Breast epithelium (tissue), 4 donors: ENCODE measurements around the gene CDC16. TPM values are rescaled to one million over a fixed set of nuclear protein-coding genes. Genes with fewer than 3 reads are reported as not detected.

Experiments used
- DNase-seq, 2 donors: peaks; one replicate each; pipeline ENCODE4 v3.0.0-alpha.2; 2019; ENCODE audit warnings: low spot score in 2 of 2
- H3K27ac ChIP-seq, 2 donors: fragments of 200-600 bp; sonication (generic) in 1 of 2; one replicate each; pipeline ENCODE4 v1.5.1; 2016 to 2019; ENCODE audit warnings: mild to moderate bottlenecking in 1 of 2
- H3K27me3 ChIP-seq, 2 donors: fragments of 200-600 bp; sonication (generic) in 1 of 2; one replicate each; pipeline versions ENCODE4 v1.5.1 to v1.6.0; 2017 to 2019; ENCODE audit warnings: control low read depth in 1 of 2, mild to moderate bottlenecking in 1 of 2
- H3K36me3 ChIP-seq: fragments of 200-600 bp; one replicate; pipeline ENCODE4 v1.5.1; 2019
- H3K4me1 ChIP-seq, 2 donors: fragments of 200-600 bp; sonication (generic); one replicate each; pipeline ENCODE4 v1.5.1; 2016 to 2019; ENCODE audit warnings: control low read depth in 1 of 2
- H3K4me3 ChIP-seq, 3 donors: fragments of 200-600 bp; sonication (generic); 1 replicate in 2 of 3; 2 replicates in 1 of 3; pipeline ENCODE4 v1.5.1; 2016 to 2019; ENCODE audit warnings: mild to moderate bottlenecking in 3 of 3, moderate library complexity in 2 of 3
- H3K9me3 ChIP-seq, 2 donors: fragments of 200-600 bp; sonication (generic) in 1 of 2; one replicate each; pipeline ENCODE4 v1.5.1; 2016 to 2019; ENCODE audit warnings: control low read depth in 1 of 2
- POLR2A ChIP-seq: fragments of 450-650 bp; IDR thresholded peaks from one replicate; pipeline ENCODE4 v1.6.1; 2016; ENCODE audit warnings: antibody characterized with exemption, mild to moderate bottlenecking, moderate library complexity
- POLR2AphosphoS5 ChIP-seq, 3 donors: sonication (generic); formaldehyde crosslinking; IDR thresholded peaks; one replicate each; pipeline ENCODE4 v1.6.1; 2017; ENCODE audit warnings: antibody characterized with exemption in 3 of 3
- intact Hi-C: fragments of 100-400 bp; cut with DNase I; formaldehyde crosslinking; loops from one replicate; pipeline ENCODE4 v1.15.1; 2023; ENCODE audit warnings: low total_unique reads
- total RNA-seq, 3 donors: library from RNA; depleted of rRNA; stranded (reverse); fragments of >200 nt; gene quantifications; one replicate each; pipeline ENCODE4 v1.1.0, GENCODE V29; 2016
- TF ChIP-seq, protein P1 (sequence below), 3 donors: fragments of 450-650 bp; IDR thresholded peaks; one replicate each; pipeline ENCODE4 v1.5.1; 2016 to 2017; ENCODE audit warnings: antibody characterized with exemption in 3 of 3, mild to moderate bottlenecking in 3 of 3, moderate library complexity in 3 of 3

The CDC16 gene
- total RNA-seq, 3 donors from 2014 or later = 53.1 to 82.5 (median 77.7) TPM

DNA sequence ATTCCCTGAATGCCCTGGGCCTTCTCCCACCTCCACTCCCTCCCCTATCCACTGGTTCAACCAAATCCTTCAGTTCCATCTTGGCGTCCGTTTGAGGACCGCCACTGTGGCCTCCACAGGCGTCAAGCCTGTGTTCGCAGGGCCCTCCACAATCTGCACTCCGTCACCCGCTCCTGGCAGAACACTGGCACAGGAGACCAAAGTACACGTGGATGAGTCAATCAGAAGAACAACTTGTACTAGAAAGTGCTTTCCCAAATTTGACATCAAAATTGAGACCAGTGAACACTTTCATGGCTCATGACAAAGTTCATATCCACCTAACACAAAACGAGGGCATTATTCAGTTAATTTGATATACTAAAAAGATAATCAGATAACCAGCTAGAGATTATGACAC lies 6.5 kb upstream of the CDC16 start:
- intact Hi-C loops = loop anchor here (5.0 kb wide), 1 partner anchor 271 kb away; no protein-coding TSS in a partner anchor
- H3K4me1 ChIP-seq = peaks cover 0 to 10% of the 10 kb centered on the region in 2 donors
- H3K9me3 ChIP-seq = no peaks in the 10 kb centered on the region
- H3K27me3 ChIP-seq = no peaks in the 10 kb centered on the region
- no peak overlapping the region for H3K27ac ChIP-seq
- DNase-seq = no peak
- H3K36me3 ChIP-seq = no peaks in the 10 kb centered on the region
- no peak overlapping the region for H3K4me3 ChIP-seq
- TF ChIP-seq POLR2A (no peak), POLR2AphosphoS5 (IDR thresholded peaks at IDR 0.05) (no peak)
- TF ChIP-seq, protein P1, sequence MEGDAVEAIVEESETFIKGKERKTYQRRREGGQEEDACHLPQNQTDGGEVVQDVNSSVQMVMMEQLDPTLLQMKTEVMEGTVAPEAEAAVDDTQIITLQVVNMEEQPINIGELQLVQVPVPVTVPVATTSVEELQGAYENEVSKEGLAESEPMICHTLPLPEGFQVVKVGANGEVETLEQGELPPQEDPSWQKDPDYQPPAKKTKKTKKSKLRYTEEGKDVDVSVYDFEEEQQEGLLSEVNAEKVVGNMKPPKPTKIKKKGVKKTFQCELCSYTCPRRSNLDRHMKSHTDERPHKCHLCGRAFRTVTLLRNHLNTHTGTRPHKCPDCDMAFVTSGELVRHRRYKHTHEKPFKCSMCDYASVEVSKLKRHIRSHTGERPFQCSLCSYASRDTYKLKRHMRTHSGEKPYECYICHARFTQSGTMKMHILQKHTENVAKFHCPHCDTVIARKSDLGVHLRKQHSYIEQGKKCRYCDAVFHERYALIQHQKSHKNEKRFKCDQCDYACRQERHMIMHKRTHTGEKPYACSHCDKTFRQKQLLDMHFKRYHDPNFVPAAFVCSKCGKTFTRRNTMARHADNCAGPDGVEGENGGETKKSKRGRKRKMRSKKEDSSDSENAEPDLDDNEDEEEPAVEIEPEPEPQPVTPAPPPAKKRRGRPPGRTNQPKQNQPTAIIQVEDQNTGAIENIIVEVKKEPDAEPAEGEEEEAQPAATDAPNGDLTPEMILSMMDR (IDR thresholded peaks at IDR 0.05) = no peak

DNA sequence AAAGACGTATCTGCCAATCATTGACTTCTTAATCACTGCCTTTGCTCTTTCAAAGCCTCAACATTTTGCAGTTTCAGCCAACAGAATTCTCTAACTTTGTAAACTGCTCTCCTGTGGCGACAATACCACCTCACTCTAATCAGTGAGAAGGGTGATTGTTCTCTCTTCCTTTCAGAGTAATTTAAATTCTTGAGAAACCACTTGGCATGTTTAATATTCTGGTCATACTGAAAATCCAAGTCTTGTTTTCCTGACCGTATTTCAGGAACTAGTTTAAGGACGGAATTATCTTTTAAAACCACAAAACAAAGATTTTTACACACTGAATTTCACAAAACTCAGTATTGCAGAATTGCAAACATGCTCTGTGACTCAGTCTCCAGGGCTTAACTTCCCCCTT lies 5.2 kb upstream of the CDC16 start:
- intact Hi-C loops = loop anchor here (5.0 kb wide), 1 partner anchor 272 kb away; no protein-coding TSS in a partner anchor
- TF ChIP-seq, protein P1 (IDR thresholded peaks at IDR 0.05) = no peak
- TF ChIP-seq POLR2A (no peak), POLR2AphosphoS5 (IDR thresholded peaks at IDR 0.05) (no peak)
- Histone ChIP-seq H3K9me3 (no peaks in the 10 kb centered on the region), H3K4me3 (no peak overlapping the region), H3K4me1 (peaks cover 0 to 10% of the 10 kb centered on the region in 2 donors), H3K36me3 (no peaks in the 10 kb centered on the region), H3K27ac (peak overlapping the region in 1 of 2 donors; percentile 9), H3K27me3 (no peaks in the 10 kb centered on the region)
- no peak for DNase-seq

DNA sequence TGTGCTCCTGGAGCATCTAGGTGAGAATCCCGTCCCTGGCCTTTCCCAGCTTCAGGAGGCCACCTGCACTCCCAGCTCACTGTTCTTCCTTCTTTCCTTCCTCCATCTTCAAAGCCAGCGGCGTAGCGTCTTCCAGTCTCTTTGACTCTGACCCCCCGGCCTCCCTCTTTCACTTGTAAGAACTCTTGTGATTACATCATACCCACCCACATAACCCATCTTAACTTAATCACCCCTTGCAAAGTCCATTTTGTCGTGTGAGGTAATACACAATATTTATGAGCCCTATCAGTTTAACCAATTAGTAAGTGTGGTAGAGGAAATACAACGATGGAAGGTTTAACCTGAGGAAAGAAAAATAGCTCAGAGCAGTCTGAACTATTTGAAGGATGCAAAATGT lies 4.6 kb upstream of the CDC16 start:
- no peak for TF ChIP-seq POLR2AphosphoS5 (IDR thresholded peaks at IDR 0.05)
- no peak overlapping the region for H3K4me3 ChIP-seq

DNA sequence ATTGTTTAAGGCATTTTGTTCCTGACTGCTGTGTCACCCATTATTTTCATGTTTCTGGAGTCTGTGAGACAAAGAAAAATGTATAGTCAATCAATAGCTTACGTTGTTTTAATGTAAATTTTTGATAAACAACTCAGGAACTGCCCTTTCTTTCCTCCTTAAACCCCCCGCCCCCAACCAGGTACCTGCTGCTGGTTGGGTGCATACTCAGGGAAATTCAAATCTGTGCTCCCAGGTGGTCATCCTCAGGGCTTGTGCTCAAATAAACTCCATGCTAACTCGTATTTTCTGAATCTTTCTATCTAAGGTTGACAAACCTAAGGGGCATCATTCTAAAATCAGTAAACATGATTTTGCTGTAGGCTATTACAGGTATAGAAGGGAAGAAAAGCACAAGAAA lies 4.1 kb upstream of the CDC16 start:
- no peak for DNase-seq
- no peak overlapping the region for H3K4me3 ChIP-seq

More for the DNA sequence above, 4.6 kb upstream of the CDC16 start:
- peaks cover 0 to 10% of the 10 kb centered on the region in 2 donors for H3K4me1 ChIP-seq
- H3K27ac ChIP-seq = no peak overlapping the region
- intact Hi-C loops = no loop called here
- no peaks in the 10 kb centered on the region for H3K36me3 ChIP-seq
- no peaks in the 10 kb centered on the region for H3K9me3 ChIP-seq
- DNase-seq = no peak
- H3K27me3 ChIP-seq = no peaks in the 10 kb centered on the region

DNA sequence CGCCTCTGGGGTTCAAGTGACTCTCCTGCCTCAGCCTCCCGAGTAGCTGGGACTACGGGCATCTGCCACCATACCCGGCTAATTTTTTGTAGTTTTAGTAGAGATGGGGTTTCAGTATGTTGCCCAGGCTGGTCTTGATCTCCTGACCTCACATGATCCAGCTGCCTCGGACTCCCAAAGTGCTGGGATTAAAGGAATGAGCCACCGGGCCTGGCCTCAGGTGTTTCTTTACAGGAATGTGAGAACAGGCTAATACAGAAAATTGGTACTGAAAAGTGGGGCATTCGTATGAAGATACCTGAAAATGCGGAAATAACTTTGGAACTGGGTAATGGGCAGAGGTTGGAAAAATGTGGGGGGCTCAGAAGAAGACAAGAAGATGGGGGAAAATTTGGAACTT lies 2.8 kb upstream of the CDC16 start:
- no peaks in the 10 kb centered on the region for H3K27me3 ChIP-seq
- H3K4me3 ChIP-seq = no peak overlapping the region
- no peaks in the 10 kb centered on the region for H3K36me3 ChIP-seq
- intact Hi-C loops = no loop called here
- TF ChIP-seq POLR2AphosphoS5 (IDR thresholded peaks at IDR 0.05) (no peak), POLR2A (no peak)
- TF ChIP-seq, protein P1 (IDR thresholded peaks at IDR 0.05) = no peak
- H3K27ac ChIP-seq = no peak overlapping the region
- H3K9me3 ChIP-seq = no peaks in the 10 kb centered on the region
- DNase-seq = no peak
- peaks cover 0 to 2% of the 10 kb centered on the region in 2 donors for H3K4me1 ChIP-seq

More for the DNA sequence above, 4.1 kb upstream of the CDC16 start:
- Histone ChIP-seq H3K27ac (no peak overlapping the region), H3K9me3 (no peaks in the 10 kb centered on the region), H3K27me3 (no peaks in the 10 kb centered on the region), H3K4me1 (peaks cover 0 to 10% of the 10 kb centered on the region in 2 donors), H3K36me3 (no peaks in the 10 kb centered on the region)
- TF ChIP-seq, protein P1 (IDR thresholded peaks at IDR 0.05) = no peak
- TF ChIP-seq POLR2A (no peak), POLR2AphosphoS5 (IDR thresholded peaks at IDR 0.05) (no peak)
- intact Hi-C loops = no loop called here

DNA sequence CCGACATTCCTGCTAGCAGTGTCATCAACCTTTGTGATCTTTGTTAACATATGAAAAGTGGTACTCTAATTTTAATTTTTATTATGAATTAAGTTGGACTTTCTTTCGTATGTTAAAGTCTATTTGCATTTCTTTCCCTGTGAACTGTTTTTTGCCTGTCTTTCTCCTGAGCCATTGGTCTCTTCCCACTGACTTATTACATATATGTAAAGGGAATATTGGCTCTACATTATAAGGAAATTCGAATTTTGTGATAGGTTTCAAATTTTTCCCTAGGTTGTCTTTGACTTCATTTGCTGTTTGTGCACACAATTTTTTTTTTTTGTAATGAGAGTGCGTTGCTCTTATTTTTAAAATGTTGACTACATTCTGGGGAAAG lies 442 bp upstream of the CDC16 start:
- no peaks in the 10 kb centered on the region for H3K4me1 ChIP-seq
- H3K4me3 ChIP-seq = peak overlapping the region; percentile 69 to 95 (median 88)
- no peaks in the 10 kb centered on the region for H3K27me3 ChIP-seq
- DNase-seq = no peak
- no peaks in the 10 kb centered on the region for H3K9me3 ChIP-seq
- peak overlapping the region; percentile 73 to 89 for H3K27ac ChIP-seq
- H3K36me3 ChIP-seq = no peaks in the 10 kb centered on the region
- intact Hi-C loops = no loop called here
- no peak for TF ChIP-seq POLR2A
- no peak for TF ChIP-seq POLR2AphosphoS5 (IDR thresholded peaks at IDR 0.05)
- TF ChIP-seq, protein P1 (IDR thresholded peaks at IDR 0.05) = no peak
